ENCODE measurements around the gene CTSD. TPM values are rescaled to one million over a fixed set of nuclear protein-coding genes. Genes with fewer than 3 reads are reported as not detected.

CTSD gene
- total RNA-seq, 2 experiments from 2014 or later, result 31.7 to 44.1 TPM

- no peak overlapping the region for H3K27ac ChIP-seq (ENCODE audit: low read depth, low read length, poor library complexity, severe bottlenecking)
- H3K79me2 ChIP-seq (ENCODE audit: insufficient read depth, low read depth, low read length), result no peaks in the 10 kb centered on the region
- CTCF ChIA-PET (ENCODE audit: unreplicated experiment), result interaction anchor here (0.6 kb wide), 1 partner anchor 85 kb away, joined by 3 read pairs; no protein-coding TSS in a partner anchor
- TF ChIP-seq EZH2phosphoT487 (IDR thresholded peaks at IDR 0.05; ENCODE audit: borderline replicate concordance, low read depth, low read length), result no peak
- TF ChIP-seq, protein P1, sequence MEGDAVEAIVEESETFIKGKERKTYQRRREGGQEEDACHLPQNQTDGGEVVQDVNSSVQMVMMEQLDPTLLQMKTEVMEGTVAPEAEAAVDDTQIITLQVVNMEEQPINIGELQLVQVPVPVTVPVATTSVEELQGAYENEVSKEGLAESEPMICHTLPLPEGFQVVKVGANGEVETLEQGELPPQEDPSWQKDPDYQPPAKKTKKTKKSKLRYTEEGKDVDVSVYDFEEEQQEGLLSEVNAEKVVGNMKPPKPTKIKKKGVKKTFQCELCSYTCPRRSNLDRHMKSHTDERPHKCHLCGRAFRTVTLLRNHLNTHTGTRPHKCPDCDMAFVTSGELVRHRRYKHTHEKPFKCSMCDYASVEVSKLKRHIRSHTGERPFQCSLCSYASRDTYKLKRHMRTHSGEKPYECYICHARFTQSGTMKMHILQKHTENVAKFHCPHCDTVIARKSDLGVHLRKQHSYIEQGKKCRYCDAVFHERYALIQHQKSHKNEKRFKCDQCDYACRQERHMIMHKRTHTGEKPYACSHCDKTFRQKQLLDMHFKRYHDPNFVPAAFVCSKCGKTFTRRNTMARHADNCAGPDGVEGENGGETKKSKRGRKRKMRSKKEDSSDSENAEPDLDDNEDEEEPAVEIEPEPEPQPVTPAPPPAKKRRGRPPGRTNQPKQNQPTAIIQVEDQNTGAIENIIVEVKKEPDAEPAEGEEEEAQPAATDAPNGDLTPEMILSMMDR (conservative IDR thresholded peaks at IDR 0.05; ENCODE audit: low read length), result no peak
- BruUV-seq (replicated peaks), result no TSS peak
- no peak overlapping the region for H2AFZ ChIP-seq (ENCODE audit: low read length)
- intact Hi-C loops (cut with micrococcal nuclease; ENCODE audit: unreplicated experiment), result no loop called here
- H3K4me1 ChIP-seq (ENCODE audit: insufficient read depth, low read length, poor library complexity, severe bottlenecking), result peaks cover 3% of the 10 kb centered on the region
- H3K36me3 ChIP-seq (ENCODE audit: insufficient read depth, low read length), result no peaks in the 10 kb centered on the region
- no peak for DNase-seq (ENCODE audit: low spot score)
- H3K9me3 ChIP-seq (ENCODE audit: low read length), result no peaks in the 10 kb centered on the region
- no peaks in the 10 kb centered on the region for H4K20me1 ChIP-seq (ENCODE audit: insufficient read depth, low read length)
- no peaks in the 10 kb centered on the region for H3K9me2 ChIP-seq (ENCODE audit: insufficient read depth, low read length)
- no peak overlapping the region for H3K4me3 ChIP-seq (ENCODE audit: low read depth, low read length, poor library complexity, severe bottlenecking)
- POLR2A ChIA-PET, result no interaction called here
- H3K4me2 ChIP-seq (ENCODE audit: low read length), result no peak overlapping the region
Observed at GRCh38 chr11:1776944-1777715, 13.4 kb upstream of the CTSD start.

DNA sequence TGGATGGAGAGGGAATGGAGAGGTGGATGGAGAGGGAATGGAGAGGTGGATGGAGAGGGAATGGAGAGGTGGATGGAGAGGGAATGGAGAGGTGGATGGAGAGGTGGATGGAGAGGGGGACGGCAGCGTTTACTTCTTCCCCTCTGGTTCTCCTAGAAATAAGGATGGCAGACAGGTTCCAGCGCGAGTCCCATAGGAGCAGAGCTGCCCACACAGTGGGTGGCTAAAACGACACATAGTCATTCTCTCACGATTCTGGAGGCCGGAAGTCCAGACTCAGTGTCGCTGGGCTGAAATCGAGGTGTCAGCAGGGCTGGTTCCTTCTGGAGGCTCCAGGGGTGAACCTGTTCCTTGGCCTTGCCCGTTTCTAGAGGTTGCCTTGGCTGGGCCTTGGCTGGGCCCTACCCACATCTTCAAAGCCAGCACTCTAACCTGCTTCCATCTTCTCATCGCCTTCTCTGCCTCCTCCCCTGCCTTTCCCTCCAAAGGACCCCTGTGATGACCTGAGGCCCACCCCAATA lies 12.7 kb upstream of the CTSD start:
- Histone ChIP-seq H3K36me3 (ENCODE audit: insufficient read depth, low read length) (no peaks in the 10 kb centered on the region), H3K9me2 (ENCODE audit: insufficient read depth, low read length) (no peaks in the 10 kb centered on the region), H2AFZ (ENCODE audit: low read length) (no peak overlapping the region), H3K9me3 (ENCODE audit: low read length) (no peaks in the 10 kb centered on the region), H3K79me2 (ENCODE audit: insufficient read depth, low read depth, low read length) (no peaks in the 10 kb centered on the region), H4K20me1 (ENCODE audit: insufficient read depth, low read length) (no peaks in the 10 kb centered on the region), H3K4me3 (ENCODE audit: low read depth, low read length, poor library complexity, severe bottlenecking) (no peak overlapping the region), H3K4me2 (ENCODE audit: low read length) (no peak overlapping the region), H3K4me1 (ENCODE audit: insufficient read depth, low read length, poor library complexity, severe bottlenecking) (peaks cover 5% of the 10 kb centered on the region), H3K27ac (ENCODE audit: low read depth, low read length, poor library complexity, severe bottlenecking) (no peak overlapping the region)
- ChIA-PET POLR2A (no interaction called here), CTCF (ENCODE audit: unreplicated experiment) (no interaction called here)
- intact Hi-C loops (cut with micrococcal nuclease; ENCODE audit: unreplicated experiment), result no loop called here
- no TSS peak for BruUV-seq (replicated peaks)
- no peak for DNase-seq (ENCODE audit: low spot score)
- TF ChIP-seq EZH2phosphoT487 (IDR thresholded peaks at IDR 0.05; ENCODE audit: borderline replicate concordance, low read depth, low read length), result no peak
- TF ChIP-seq, protein P1 (conservative IDR thresholded peaks at IDR 0.05; ENCODE audit: low read length), result no peak

GRCh38 chr11:1774886-1775285 lies 11.2 kb upstream of the CTSD start:
- no peaks in the 10 kb centered on the region for H3K9me2 ChIP-seq (ENCODE audit: insufficient read depth, low read length)
- POLR2A ChIA-PET, result no interaction called here
- intact Hi-C loops (cut with micrococcal nuclease; ENCODE audit: unreplicated experiment), result no loop called here
- no peak overlapping the region for H2AFZ ChIP-seq (ENCODE audit: low read length)
- H3K27ac ChIP-seq (ENCODE audit: low read depth, low read length, poor library complexity, severe bottlenecking), result no peak overlapping the region
- no peaks in the 10 kb centered on the region for H4K20me1 ChIP-seq (ENCODE audit: insufficient read depth, low read length)
- no TSS peak for BruUV-seq (replicated peaks)
- no peak overlapping the region for H3K4me2 ChIP-seq (ENCODE audit: low read length)
- H3K36me3 ChIP-seq (ENCODE audit: insufficient read depth, low read length), result no peaks in the 10 kb centered on the region
- H3K9me3 ChIP-seq (ENCODE audit: low read length), result no peaks in the 10 kb centered on the region
- CTCF ChIA-PET (ENCODE audit: unreplicated experiment), result no interaction called here
- H3K79me2 ChIP-seq (ENCODE audit: insufficient read depth, low read depth, low read length), result no peaks in the 10 kb centered on the region
- no peak overlapping the region for H3K4me3 ChIP-seq (ENCODE audit: low read depth, low read length, poor library complexity, severe bottlenecking)
- TF ChIP-seq EZH2phosphoT487 (IDR thresholded peaks at IDR 0.05; ENCODE audit: borderline replicate concordance, low read depth, low read length), result no peak
- TF ChIP-seq, protein P1 (conservative IDR thresholded peaks at IDR 0.05; ENCODE audit: low read length), result no peak
- no peak for DNase-seq (ENCODE audit: low spot score)
- peaks cover 5% of the 10 kb centered on the region for H3K4me1 ChIP-seq (ENCODE audit: insufficient read depth, low read length, poor library complexity, severe bottlenecking)

Data from OCI-LY7 (cell line).